Measurements from ENCODE around the gene TTLL13. TPM values are rescaled to one million over a fixed set of nuclear protein-coding genes. Genes with fewer than 3 reads are reported as not detected.

TTLL13 gene
- total and polyA plus RNA-seq, 2 of the 4 experiments (the other 2 are of a cell fraction), result 0.10 TPM; not detected in 1

DNA sequence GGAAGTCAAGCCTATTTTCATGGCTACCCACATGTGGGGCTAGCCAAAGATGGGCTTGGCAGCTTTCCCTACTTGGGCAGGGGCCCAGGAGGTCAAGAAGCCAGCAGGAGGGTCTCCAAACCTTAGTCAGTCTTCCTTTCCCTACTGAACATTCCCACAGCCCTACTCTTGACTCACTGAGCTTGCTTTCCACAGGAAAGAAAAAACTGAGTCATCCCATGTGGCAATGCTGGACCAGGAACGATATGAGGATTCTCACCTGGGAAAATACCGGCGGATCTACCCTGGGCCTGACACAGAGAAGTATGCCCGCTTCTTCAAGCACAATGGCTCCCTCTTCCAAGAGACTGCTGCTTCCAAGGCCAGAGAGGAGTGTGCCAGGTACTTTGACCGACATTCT lies 12.5 kb downstream of the TTLL13 start:
- Histone ChIP-seq H3K9ac (ENCODE audit: low read depth, low read length) (no peak overlapping the region), H4K91ac (ENCODE audit: insufficient read depth, low read depth, low read length) (no peak overlapping the region), H3K4me3 (ENCODE audit: insufficient read depth, low read depth, low read length) (no peak overlapping the region), H3K4me1 (ENCODE audit: control insufficient read depth, insufficient read depth, low read length) (peaks cover 4% of the 10 kb centered on the region), H2AK9ac (replicated peaks; ENCODE audit: low read depth, low read length, poor library complexity) (no peak overlapping the region), H3K18ac (ENCODE audit: low read depth, low read length) (no peak overlapping the region), H3K56ac (ENCODE audit: extremely low read depth, insufficient read depth, low read length) (no peak overlapping the region), H3K36me3 (ENCODE audit: control insufficient read depth, insufficient read depth, low read length) (no peaks in the 10 kb centered on the region), H3K23ac (ENCODE audit: low read depth, low read length) (no peak overlapping the region), H4K20me1 (ENCODE audit: insufficient read depth, low read length) (peaks cover under 1% of the 10 kb centered on the region; the same call in 1 of the 2 replicates), H2BK20ac (ENCODE audit: low read depth, low read length) (no peak overlapping the region), H3K79me1 (ENCODE audit: low read depth in 1 of 2, low read length in 2 of 2) (peaks cover 12 to 24% of the 10 kb centered on the region in 2 experiments), H3K9me1 (ENCODE audit: insufficient read depth, low read length) (peaks cover 8% of the 10 kb centered on the region), H2BK120ac (ENCODE audit: low read depth, low read length) (no peak overlapping the region), H3K27ac (ENCODE audit: insufficient read depth, low read length) (no peak overlapping the region), H4K5ac (ENCODE audit: low read depth, low read length) (no peak overlapping the region), H3K4ac (ENCODE audit: low read depth, low read length) (no peak overlapping the region), H4K8ac (ENCODE audit: low read depth in 2 of 2, low read length in 2 of 2) (no peak overlapping the region), H2BK15ac (ENCODE audit: low read depth, low read length) (no peak overlapping the region), H2AK5ac (ENCODE audit: low read depth, low read length) (no peak overlapping the region), H3K14ac (replicated peaks; ENCODE audit: low read depth, low read length) (no peak overlapping the region), H2AFZ (replicated peaks; ENCODE audit: low read length, poor library complexity) (no peak overlapping the region), H2BK5ac (ENCODE audit: low read depth, low read length, poor library complexity, severe bottlenecking) (no peak overlapping the region), H3K27me3 (ENCODE audit: control insufficient read depth, insufficient read depth, low read length) (no peaks in the 10 kb centered on the region), H3K9me3 (ENCODE audit: control insufficient read depth, insufficient read depth, low read length) (no peaks in the 10 kb centered on the region), H3K4me2 (ENCODE audit: low read depth, low read length) (no peak overlapping the region)
- WGBS, 2 experiments (ENCODE audit: extremely low coverage in 2 of 2, insufficient read length in 1 of 2), result no CpG with 5 or more reads among the region's 5 CpGs
- ATAC-seq (ENCODE audit: low read depth), result no peak
- DNase-seq, result peak; percentile 71
- in situ Hi-C loops (cut with MboI; ENCODE audit: low sequenced_read_pairs) (no loop called here), intact Hi-C loops (cut with micrococcal nuclease) (no loop called here), dilution Hi-C loops (cut with HindIII; ENCODE audit: low sequenced_read_pairs, unreplicated experiment) (no loop called here)
- no TSS peak for BruUV-seq (replicated peaks)
- POLR2A ChIA-PET (ENCODE audit: unreplicated experiment), result no interaction called here
- CTCF ChIA-PET, result no interaction called here
- TF ChIP-seq CHD1 (IDR thresholded peaks at IDR 0.05; ENCODE audit: low read depth, low read length) (no peak), CEBPB (IDR thresholded peaks at IDR 0.05; ENCODE audit: low read depth, low read length) (peak; percentile 78), FOS (IDR thresholded peaks at IDR 0.05; ENCODE audit: low read depth, low read length) (0 out of 2 replicates have a peak, but pooled peaks have one; percentile 18), RFX5 (IDR thresholded peaks at IDR 0.05; ENCODE audit: low read depth, low read length) (no peak), MAZ (IDR thresholded peaks at IDR 0.05; ENCODE audit: borderline replicate concordance, low read depth, low read length) (no peak), POLR2A (IDR thresholded peaks at IDR 0.05; ENCODE audit: low read depth, low read length) (no peak), SMC3 (IDR thresholded peaks at IDR 0.05; ENCODE audit: low read depth, low read length) (no peak), NFE2L2 (IDR thresholded peaks at IDR 0.05; ENCODE audit: low read depth, low read length) (peak; percentile 28; the same call in 1 of the 2 replicates)
- TF ChIP-seq, protein P1, sequence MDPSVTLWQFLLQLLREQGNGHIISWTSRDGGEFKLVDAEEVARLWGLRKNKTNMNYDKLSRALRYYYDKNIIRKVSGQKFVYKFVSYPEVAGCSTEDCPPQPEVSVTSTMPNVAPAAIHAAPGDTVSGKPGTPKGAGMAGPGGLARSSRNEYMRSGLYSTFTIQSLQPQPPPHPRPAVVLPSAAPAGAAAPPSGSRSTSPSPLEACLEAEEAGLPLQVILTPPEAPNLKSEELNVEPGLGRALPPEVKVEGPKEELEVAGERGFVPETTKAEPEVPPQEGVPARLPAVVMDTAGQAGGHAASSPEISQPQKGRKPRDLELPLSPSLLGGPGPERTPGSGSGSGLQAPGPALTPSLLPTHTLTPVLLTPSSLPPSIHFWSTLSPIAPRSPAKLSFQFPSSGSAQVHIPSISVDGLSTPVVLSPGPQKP (IDR thresholded peaks at IDR 0.05; ENCODE audit: borderline replicate concordance, low read depth, low read length), result no peak
- TF ChIP-seq, protein P2, sequence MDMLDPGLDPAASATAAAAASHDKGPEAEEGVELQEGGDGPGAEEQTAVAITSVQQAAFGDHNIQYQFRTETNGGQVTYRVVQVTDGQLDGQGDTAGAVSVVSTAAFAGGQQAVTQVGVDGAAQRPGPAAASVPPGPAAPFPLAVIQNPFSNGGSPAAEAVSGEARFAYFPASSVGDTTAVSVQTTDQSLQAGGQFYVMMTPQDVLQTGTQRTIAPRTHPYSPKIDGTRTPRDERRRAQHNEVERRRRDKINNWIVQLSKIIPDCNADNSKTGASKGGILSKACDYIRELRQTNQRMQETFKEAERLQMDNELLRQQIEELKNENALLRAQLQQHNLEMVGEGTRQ (IDR thresholded peaks at IDR 0.05; ENCODE audit: low read depth, low read length), result no peak
- TF ChIP-seq, protein P3, sequence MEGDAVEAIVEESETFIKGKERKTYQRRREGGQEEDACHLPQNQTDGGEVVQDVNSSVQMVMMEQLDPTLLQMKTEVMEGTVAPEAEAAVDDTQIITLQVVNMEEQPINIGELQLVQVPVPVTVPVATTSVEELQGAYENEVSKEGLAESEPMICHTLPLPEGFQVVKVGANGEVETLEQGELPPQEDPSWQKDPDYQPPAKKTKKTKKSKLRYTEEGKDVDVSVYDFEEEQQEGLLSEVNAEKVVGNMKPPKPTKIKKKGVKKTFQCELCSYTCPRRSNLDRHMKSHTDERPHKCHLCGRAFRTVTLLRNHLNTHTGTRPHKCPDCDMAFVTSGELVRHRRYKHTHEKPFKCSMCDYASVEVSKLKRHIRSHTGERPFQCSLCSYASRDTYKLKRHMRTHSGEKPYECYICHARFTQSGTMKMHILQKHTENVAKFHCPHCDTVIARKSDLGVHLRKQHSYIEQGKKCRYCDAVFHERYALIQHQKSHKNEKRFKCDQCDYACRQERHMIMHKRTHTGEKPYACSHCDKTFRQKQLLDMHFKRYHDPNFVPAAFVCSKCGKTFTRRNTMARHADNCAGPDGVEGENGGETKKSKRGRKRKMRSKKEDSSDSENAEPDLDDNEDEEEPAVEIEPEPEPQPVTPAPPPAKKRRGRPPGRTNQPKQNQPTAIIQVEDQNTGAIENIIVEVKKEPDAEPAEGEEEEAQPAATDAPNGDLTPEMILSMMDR (conservative IDR thresholded peaks at IDR 0.05; ENCODE audit: low read depth, low read length), result no peak

Data from IMR-90 (cell line).